HepG2 (cell line): Measurements from ENCODE around the gene ZBTB48. TPM values are rescaled to one million over a fixed set of nuclear protein-coding genes. Genes with fewer than 3 reads are reported as not detected.

Source experiments
- ATAC-seq: fragments of 200-7000 bp; cut with Tn5 transposase; 3 replicates; pipeline ENCODE4 v1.9.1; 2020; ENCODE audit warnings: mild to moderate bottlenecking, moderate library complexity
- BruUV-seq: library from RNA; stranded (reverse); fragments of 400-500 nt; replicated peaks from 2 replicates; lab custom pipeline; 2021; lab: Mats Ljungman, UMichigan
- CTCF ChIA-PET: fragments of 300-600 bp; formaldehyde crosslinking; extraction: SDS; loops from one replicate; lab custom pipeline; 2021; ENCODE audit warnings: low total read pairs, inconsistent platforms, low intra/inter-chr PET ratio; lab: Yijun Ruan, JAX
- POLR2A ChIA-PET: fragments of 350-600 bp; sonication (Branson Sonifier 250); formaldehyde crosslinking; loops from one replicate; lab custom pipeline; 2020; ENCODE audit warnings: antibody characterized with exemption, inconsistent platforms; lab: Yijun Ruan, JAX
- DNase-seq: peaks from one replicate; pipeline ENCODE4 v3.0.0-alpha.2; 2015; ENCODE audit warnings: low spot score
- FAIRE-seq: peaks from 3 replicates; lab custom pipeline; 2011; peaks lifted over from hg19 to GRCh38; lab: Jason Lieb, UNC
- H2AFZ ChIP-seq: one replicate; pipeline ENCODE4 v1.6.1; 2011; ENCODE audit warnings: low read length, inconsistent platforms
- H3K27ac ChIP-seq: fragments of 300-600 bp; 3 replicates; pipeline ENCODE4 v1.8.0; 2011; ENCODE audit warnings: mixed run types, mild to moderate bottlenecking, mixed read lengths, low read length, inconsistent platforms; ENCODE audit not compliant: insufficient read depth; ENCODE audit errors: extremely low read length
- H3K27me3 ChIP-seq, 2 experiments: fragments of 200-600 bp in 1 of 2; 2 replicates in 1 of 2; 3 replicates in 1 of 2; pipeline versions ENCODE4 v1.6.0 to v1.8.0; 2011; ENCODE audit warnings: low read length in 2 of 2, mild to moderate bottlenecking in 2 of 2, moderate library complexity in 2 of 2, inconsistent platforms in 1 of 2; ENCODE audit not compliant: insufficient read depth in 2 of 2, control insufficient read depth in 1 of 2
- H3K36me3 ChIP-seq, 2 experiments: fragments of 200-600 bp in 1 of 2; replicated peaks in 1 of 2; 2 replicates in 1 of 2; 3 replicates in 1 of 2; pipeline versions ENCODE4 v1.5.1 to v1.8.0; 2011; ENCODE audit warnings: low read length in 2 of 2, inconsistent platforms in 1 of 2; ENCODE audit not compliant: insufficient read depth in 2 of 2, control insufficient read depth in 1 of 2
- H3K4me1 ChIP-seq: 2 replicates; pipeline ENCODE4 v1.5.1; 2012; ENCODE audit warnings: low read length, inconsistent platforms; ENCODE audit not compliant: insufficient read depth
- H3K4me2 ChIP-seq: 2 replicates; pipeline ENCODE4 v1.6.0; 2011; ENCODE audit warnings: low read depth, low read length, inconsistent platforms
- H3K4me3 ChIP-seq, 3 experiments: fragments of 200-600 bp in 1 of 3; sonication (generic), shearing (Covaris generic) in 1 of 3; replicated peaks in 1 of 3; 2 replicates each; pipeline ENCODE4 v1.5.1; 2011 to 2016; ENCODE audit warnings: low read length in 3 of 3, inconsistent platforms in 2 of 3, low read depth in 2 of 3, mild to moderate bottlenecking in 2 of 3, control low read depth in 1 of 3, mixed read lengths in 1 of 3; ENCODE audit not compliant: insufficient read depth in 1 of 3
- H3K79me2 ChIP-seq: one replicate; pipeline ENCODE4 v1.6.1; 2011; ENCODE audit warnings: low read length, inconsistent platforms; ENCODE audit not compliant: insufficient read depth
- H3K9ac ChIP-seq: 2 replicates; pipeline ENCODE4 v1.6.0; 2011; ENCODE audit warnings: mild to moderate bottlenecking, low read depth, low read length, inconsistent platforms; ENCODE audit not compliant: insufficient read depth
- H3K9me3 ChIP-seq: 2 replicates; pipeline ENCODE4 v1.5.1; 2012; ENCODE audit warnings: mild to moderate bottlenecking, low read length
- H4K20me1 ChIP-seq: 2 replicates; pipeline ENCODE4 v1.6.0; 2011; ENCODE audit warnings: inconsistent platforms, mild to moderate bottlenecking, low read length, moderate library complexity; ENCODE audit not compliant: insufficient read depth
- AGO2 ChIP-seq: fragments of 200-400 bp; formaldehyde crosslinking; optimal IDR thresholded peaks from 2 replicates; pipeline ENCODE3; 2017; ENCODE audit warnings: mild to moderate bottlenecking, low read depth, low read length, moderate library complexity
- CSRNP2 ChIP-seq: sonication (generic); formaldehyde crosslinking; conservative IDR thresholded peaks from 2 replicates; pipeline ENCODE4 v1.8.0; 2022; ENCODE audit warnings: low read depth, missing genetic modification reagents
- IRF1 ChIP-seq: sonication (generic); formaldehyde crosslinking; IDR thresholded peaks from 2 replicates; pipeline ENCODE4 v1.4.0; 2020; ENCODE audit warnings: low read depth, mild to moderate bottlenecking, missing genetic modification reagents
- IRF2 ChIP-seq: IDR thresholded peaks from 2 replicates; pipeline ENCODE4 v1.6.1; 2018; ENCODE audit warnings: missing genetic modification reagents, missing compliant biosample characterization
- KMT2B ChIP-seq: IDR thresholded peaks from 2 replicates; pipeline ENCODE4 v1.6.1; 2016; ENCODE audit warnings: missing genetic modification reagents, missing compliant biosample characterization
- MTA3 ChIP-seq: sonication (generic); formaldehyde crosslinking; IDR thresholded peaks from 2 replicates; pipeline ENCODE4 v1.4.0; 2020; ENCODE audit warnings: missing genetic modification reagents
- POLR2G ChIP-seq: fragments of 200-400 bp; formaldehyde crosslinking; IDR thresholded peaks from 2 replicates; pipeline ENCODE4 v1.6.1; 2018; ENCODE audit warnings: mild to moderate bottlenecking, low read depth, low read length, moderate library complexity
- RBAK ChIP-seq: sonication (generic); formaldehyde crosslinking; IDR thresholded peaks from 2 replicates; pipeline ENCODE4 v1.5.1; 2020; ENCODE audit warnings: mild to moderate bottlenecking, missing genetic modification reagents
- RBFOX2 ChIP-seq: fragments of 200-400 bp; formaldehyde crosslinking; IDR thresholded peaks from 2 replicates; pipeline ENCODE4 v1.6.1; 2017; ENCODE audit warnings: low read depth, mild to moderate bottlenecking, low read length
- TCF7 ChIP-seq: sonication (generic); IDR thresholded peaks from 2 replicates; pipeline ENCODE4 v1.6.1; 2016; ENCODE audit warnings: antibody characterized with exemption, low read depth
- ZBTB43 ChIP-seq: sonication (generic); formaldehyde crosslinking; conservative IDR thresholded peaks from 2 replicates; pipeline ENCODE4 v1.4.0; 2020; ENCODE audit warnings: missing genetic modification reagents
- ZNF281 ChIP-seq: sonication (generic); formaldehyde crosslinking; IDR thresholded peaks from 2 replicates; pipeline ENCODE4 v1.4.0; 2020; ENCODE audit warnings: missing genetic modification reagents, borderline replicate concordance
- ZNF569 ChIP-seq: sonication (generic); formaldehyde crosslinking; IDR thresholded peaks from 2 replicates; pipeline ENCODE4 v1.5.0; 2020; ENCODE audit warnings: mild to moderate bottlenecking, missing genetic modification reagents, moderate library complexity, borderline replicate concordance
- ZNF652 ChIP-seq: IDR thresholded peaks from 2 replicates; pipeline ENCODE4 v1.6.1; 2016; ENCODE audit warnings: low read depth, borderline replicate concordance
- WGBS: methylation state at CpG from one replicate; pipeline ENCODE4 v1.1.6; 2017; ENCODE audit warnings: low lambda C conversion rate; 5-methylcytosine and 5-hydroxymethylcytosine counted together
- in situ Hi-C: cut with HindIII; loops from 2 replicates; pipeline ENCODE4 v1.10.0; 2017; ENCODE audit warnings: low pct_unique_long_range_greater_than_20kb; ENCODE audit not compliant: extremely low pct_ligation_motif_present
- intact Hi-C: fragments of 100-400 bp; cut with micrococcal nuclease; formaldehyde crosslinking; loops from one replicate; pipeline ENCODE4 v1.10.0; 2022; ENCODE audit not compliant: unreplicated experiment
- polyA plus RNA-seq, 8 experiments: library from polyadenylated mRNA; depleted of rRNA in 3 of 8; stranded (reverse) in 7 of 8; unstranded in 1 of 8; fragments of >200 nt; fragmentation: Illumina TruSeq in 4 of 8; extraction: Trizol in 4 of 8; gene quantifications; 2 replicates each; pipeline versions ENCODE4 v1.2.1 to v1.2.3, GENCODE V29; 2011 to 2016; ENCODE audit warnings: low read depth in 4 of 8, missing spikeins in 1 of 8, mixed read lengths in 1 of 8; ENCODE audit not compliant: insufficient read depth in 1 of 8
- total RNA-seq, 5 experiments: library from RNA; depleted of rRNA; stranded (reverse); fragments of >200 nt; fragmentation: Illumina TruSeq; extraction: Trizol; gene quantifications; 2 replicates each; pipeline ENCODE4 v1.2.3, GENCODE V29; 2016; ENCODE audit warnings: low read depth in 1 of 5

ZBTB48 gene
- total and polyA plus RNA-seq, 2 of the 13 experiments (the other 11 are each of a cell fraction or from before 2014, with no cell fraction given), result 13.0 to 17.1 TPM

- no peak overlapping the region for H3K9ac ChIP-seq
- in situ Hi-C loops, result no loop called here
- H4K20me1 ChIP-seq, result peaks cover 11% of the 10 kb centered on the region
- intact Hi-C loops, result no loop called here
- no TSS peak for BruUV-seq
- CTCF ChIA-PET, result no interaction called here
- no peaks in the 10 kb centered on the region for H3K27me3 ChIP-seq
- no peak overlapping the region for H3K4me2 ChIP-seq
- H3K79me2 ChIP-seq, result peaks cover 1% of the 10 kb centered on the region
- H3K4me3 ChIP-seq, result no peak overlapping the region
- POLR2A ChIA-PET, result interaction anchor here (0.8 to 2.2 kb wide), 4 partner anchors 9 to 15 kb away, joined by 3 to 8 read pairs (median 4); partner anchors contain the start of genes KLHL21 and ZBTB48
- no peak for FAIRE-seq
- ATAC-seq, result peak; percentile 4
- no peak overlapping the region for H2AFZ ChIP-seq
- DNase-seq, result no peak
- peaks cover 25 to 51% of the 10 kb centered on the region in 2 experiments for H3K36me3 ChIP-seq
- H3K9me3 ChIP-seq, result no peaks in the 10 kb centered on the region
- no peak overlapping the region for H3K27ac ChIP-seq
- 98% methylated on average over 12 of the region's 24 CpGs for WGBS
- no peaks in the 10 kb centered on the region for H3K4me1 ChIP-seq
- TF ChIP-seq CSRNP2 (CRISPR knock-in tag) (no peak), IRF2 (CRISPR knock-in tag) (no peak), ZNF569 (CRISPR knock-in tag) (no peak), MTA3 (CRISPR knock-in tag) (no peak), IRF1 (CRISPR knock-in tag) (no peak), ZBTB43 (CRISPR knock-in tag) (no peak), RBFOX2 (peak; percentile 68; the same call in 1 of the 2 replicates), KMT2B (CRISPR knock-in tag) (no peak), TCF7 (no peak), POLR2G (peak; percentile 14; the same call in 1 of the 2 replicates), RBAK (no peak), ZNF652 (no peak), AGO2 (peak; percentile 92), ZNF281 (CRISPR knock-in tag) (no peak)
Measured at GRCh38 chr1:6588893-6589520, 9.2 kb downstream of the ZBTB48 start.
